ENCODE data around the gene SLC19A1. TPM values are rescaled to one million over a fixed set of nuclear protein-coding genes. Genes with fewer than 3 reads are reported as not detected.
"Not testable (repeated sequence)": the region's sequence is repeated elsewhere in the genome, so short reads cannot be mapped to it uniquely, and the experiment has no call there.

Gene SLC19A1
- total RNA-seq, 1 donor from 2014 or later, result 6.5 TPM

- no peaks in the 10 kb centered on the region for H3K9me3 Mint-ChIP-seq (ENCODE audit: low read depth)
Measured at GRCh38 chr21:45504516-45505415, 37.5 kb downstream of the SLC19A1 start.

GRCh38 chr21:45504021-45504515 is 38.2 kb downstream of the SLC19A1 start:
- Mint-ChIP-seq H3K36me3 (ENCODE audit: low read depth) (peaks cover 17% of the 10 kb centered on the region), H3K4me3 (ENCODE audit: unreplicated experiment) (no peak overlapping the region), H3K27ac (ENCODE audit: unreplicated experiment) (no peak overlapping the region), H3K9me3 (ENCODE audit: low read depth) (no peaks in the 10 kb centered on the region), H3K27me3 (ENCODE audit: low read depth) (no peaks in the 10 kb centered on the region), H3K4me1 (ENCODE audit: low read depth) (no peaks in the 10 kb centered on the region)
- TF ChIP-seq CTCF (IDR thresholded peaks at IDR 0.05), result no peak
- DNase-seq (ENCODE audit: low spot score), result peak; percentile 79

More at GRCh38 chr21:45504516-45505415, 37.5 kb downstream of the SLC19A1 start:
- Mint-ChIP-seq H3K4me1 (ENCODE audit: low read depth) (no peaks in the 10 kb centered on the region), H3K36me3 (ENCODE audit: low read depth) (peaks cover 15% of the 10 kb centered on the region), H3K27me3 (ENCODE audit: low read depth) (no peaks in the 10 kb centered on the region), H3K4me3 (ENCODE audit: unreplicated experiment) (no peak overlapping the region), H3K27ac (ENCODE audit: unreplicated experiment) (no peak overlapping the region)
- no peak for TF ChIP-seq CTCF (IDR thresholded peaks at IDR 0.05)
- peak; percentile 77 for DNase-seq (ENCODE audit: low spot score)

GRCh38 chr21:45503226-45503625 is 39.0 kb downstream of the SLC19A1 start:
- not testable (repeated sequence) for H3K9me3 Mint-ChIP-seq (ENCODE audit: low read depth); H3K4me1 Mint-ChIP-seq (ENCODE audit: low read depth); H3K4me3 Mint-ChIP-seq (ENCODE audit: unreplicated experiment); H3K27ac Mint-ChIP-seq (ENCODE audit: unreplicated experiment); H3K27me3 Mint-ChIP-seq (ENCODE audit: low read depth); DNase-seq (ENCODE audit: low spot score)
- H3K36me3 Mint-ChIP-seq (ENCODE audit: low read depth), result peaks cover 22% of the 10 kb centered on the region

GRCh38 chr21:45502600-45502999 is 39.6 kb downstream of the SLC19A1 start:
- Mint-ChIP-seq H3K4me3 (ENCODE audit: unreplicated experiment) (no peak overlapping the region), H3K4me1 (ENCODE audit: low read depth) (no peaks in the 10 kb centered on the region), H3K36me3 (ENCODE audit: low read depth) (peaks cover 20% of the 10 kb centered on the region), H3K27ac (ENCODE audit: unreplicated experiment) (no peak overlapping the region), H3K27me3 (ENCODE audit: low read depth) (no peaks in the 10 kb centered on the region), H3K9me3 (ENCODE audit: low read depth) (no peaks in the 10 kb centered on the region)
- no peak for TF ChIP-seq CTCF (IDR thresholded peaks at IDR 0.05)
- peak; percentile 46 for DNase-seq (ENCODE audit: low spot score)

- Mint-ChIP-seq H3K4me3 (ENCODE audit: unreplicated experiment) (no peak overlapping the region), H3K27me3 (ENCODE audit: low read depth) (no peaks in the 10 kb centered on the region), H3K9me3 (ENCODE audit: low read depth) (no peaks in the 10 kb centered on the region), H3K36me3 (ENCODE audit: low read depth) (peaks cover 20% of the 10 kb centered on the region), H3K4me1 (ENCODE audit: low read depth) (no peaks in the 10 kb centered on the region), H3K27ac (ENCODE audit: unreplicated experiment) (peak overlapping the region; percentile 22)
- TF ChIP-seq CTCF (IDR thresholded peaks at IDR 0.05), result no peak
- peak; percentile 75 for DNase-seq (ENCODE audit: low spot score)
Measured at GRCh38 chr21:45502006-45502345, 40.3 kb downstream of the SLC19A1 start.

GRCh38 chr21:45501081-45502005 is 40.9 kb downstream of the SLC19A1 start:
- not testable (repeated sequence) for H3K4me1 Mint-ChIP-seq (ENCODE audit: low read depth); H3K4me3 Mint-ChIP-seq (ENCODE audit: unreplicated experiment); H3K27me3 Mint-ChIP-seq (ENCODE audit: low read depth); H3K27ac Mint-ChIP-seq (ENCODE audit: unreplicated experiment); H3K9me3 Mint-ChIP-seq (ENCODE audit: low read depth)
- H3K36me3 Mint-ChIP-seq (ENCODE audit: low read depth), result peaks cover 22% of the 10 kb centered on the region
- DNase-seq (ENCODE audit: low spot score), result peak; percentile 80
